ENCODE data around the gene UPF3A.

GRCh38 chr13:114236227-114236626 is 45.2 kb upstream of the UPF3A start:
- TF ChIP-seq CTCF (IDR thresholded peaks at IDR 0.05) (no peak), POLR2A (IDR thresholded peaks at IDR 0.05) (no peak)
